ENCODE measurements around the gene UNC13B.

The UNC13B gene

GRCh38 chr9:35338086-35338485 lies 176.3 kb downstream of the UNC13B start:
- no peak for DNase-seq (ENCODE audit: low read depth)
- no peak overlapping the region for H3K4me3 ChIP-seq (ENCODE audit: low read length)
- TF ChIP-seq, protein P1, sequence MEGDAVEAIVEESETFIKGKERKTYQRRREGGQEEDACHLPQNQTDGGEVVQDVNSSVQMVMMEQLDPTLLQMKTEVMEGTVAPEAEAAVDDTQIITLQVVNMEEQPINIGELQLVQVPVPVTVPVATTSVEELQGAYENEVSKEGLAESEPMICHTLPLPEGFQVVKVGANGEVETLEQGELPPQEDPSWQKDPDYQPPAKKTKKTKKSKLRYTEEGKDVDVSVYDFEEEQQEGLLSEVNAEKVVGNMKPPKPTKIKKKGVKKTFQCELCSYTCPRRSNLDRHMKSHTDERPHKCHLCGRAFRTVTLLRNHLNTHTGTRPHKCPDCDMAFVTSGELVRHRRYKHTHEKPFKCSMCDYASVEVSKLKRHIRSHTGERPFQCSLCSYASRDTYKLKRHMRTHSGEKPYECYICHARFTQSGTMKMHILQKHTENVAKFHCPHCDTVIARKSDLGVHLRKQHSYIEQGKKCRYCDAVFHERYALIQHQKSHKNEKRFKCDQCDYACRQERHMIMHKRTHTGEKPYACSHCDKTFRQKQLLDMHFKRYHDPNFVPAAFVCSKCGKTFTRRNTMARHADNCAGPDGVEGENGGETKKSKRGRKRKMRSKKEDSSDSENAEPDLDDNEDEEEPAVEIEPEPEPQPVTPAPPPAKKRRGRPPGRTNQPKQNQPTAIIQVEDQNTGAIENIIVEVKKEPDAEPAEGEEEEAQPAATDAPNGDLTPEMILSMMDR (conservative IDR thresholded peaks at IDR 0.05; ENCODE audit: low read length) = no peak

DNA sequence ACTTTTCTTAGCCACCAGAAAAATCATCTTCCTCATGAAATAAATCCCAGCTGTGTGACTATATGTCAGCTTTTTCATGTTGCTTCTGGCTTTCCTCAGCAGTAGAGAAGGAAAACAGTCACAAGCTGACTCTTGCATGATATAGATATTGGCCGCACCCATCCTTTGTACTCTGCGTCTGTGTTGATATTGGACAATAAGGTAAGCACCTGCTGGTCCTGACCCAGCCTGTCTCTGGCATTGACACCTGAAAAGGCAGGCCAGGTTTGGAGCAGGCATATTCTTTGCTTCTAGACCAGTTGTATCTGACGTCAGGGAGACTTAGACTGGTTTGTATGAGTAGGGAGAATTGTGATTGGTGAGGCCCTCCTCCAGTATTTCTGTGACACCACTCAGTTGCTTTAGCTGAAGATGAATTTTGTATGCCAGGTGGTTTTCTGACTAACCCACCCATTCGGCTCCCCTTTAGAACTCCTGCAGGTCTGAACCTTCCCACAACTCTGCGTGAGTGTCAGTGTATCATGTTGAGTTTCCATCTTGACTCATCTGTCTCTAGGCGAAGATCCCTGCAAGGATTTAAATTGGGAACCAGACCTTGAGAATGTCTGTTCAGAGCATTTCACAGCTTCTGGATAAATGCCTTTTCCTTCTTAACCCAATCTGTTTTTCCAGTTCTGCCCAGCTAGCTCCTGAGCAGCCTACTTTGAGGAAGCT lies 176.9 kb downstream of the UNC13B start:
- TF ChIP-seq, protein P1 (conservative IDR thresholded peaks at IDR 0.05; ENCODE audit: low read length) = no peak
- no peak for DNase-seq (ENCODE audit: low read depth)
- no peak overlapping the region for H3K4me3 ChIP-seq (ENCODE audit: low read length)

DNA sequence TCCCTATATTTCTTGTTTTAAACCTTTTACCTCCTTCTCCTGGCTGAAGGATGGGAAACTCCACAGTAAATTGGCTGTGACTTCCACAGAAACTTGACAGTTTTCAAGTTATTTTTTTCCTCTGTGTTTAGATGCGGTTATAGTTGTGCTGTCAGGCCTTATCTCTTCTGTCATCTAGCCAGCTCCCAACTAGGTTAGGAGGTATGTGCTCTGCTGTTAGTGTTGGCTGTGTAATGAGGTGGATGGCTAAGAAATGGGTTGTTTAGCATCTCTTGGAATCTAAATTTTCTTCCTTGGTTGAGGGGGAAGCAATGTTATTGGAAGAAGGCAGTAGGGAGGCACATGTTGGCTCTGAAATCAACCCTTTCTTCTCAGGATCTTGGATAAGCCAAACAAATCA lies 178.2 kb downstream of the UNC13B start:
- DNase-seq (ENCODE audit: low read depth) = peak; percentile 43
- TF ChIP-seq, protein P1 (conservative IDR thresholded peaks at IDR 0.05; ENCODE audit: low read length) = no peak
- no peak overlapping the region for H3K4me3 ChIP-seq (ENCODE audit: low read length)

- H3K4me3 ChIP-seq (ENCODE audit: low read length) = peak overlapping the region; percentile 52; the same call in 1 of the 2 replicates
- TF ChIP-seq, protein P1 (conservative IDR thresholded peaks at IDR 0.05; ENCODE audit: low read length) = no peak
- no peak for DNase-seq (ENCODE audit: low read depth)
Measured at GRCh38 chr9:35341021-35341420, 179.2 kb downstream of the UNC13B start.

DNA sequence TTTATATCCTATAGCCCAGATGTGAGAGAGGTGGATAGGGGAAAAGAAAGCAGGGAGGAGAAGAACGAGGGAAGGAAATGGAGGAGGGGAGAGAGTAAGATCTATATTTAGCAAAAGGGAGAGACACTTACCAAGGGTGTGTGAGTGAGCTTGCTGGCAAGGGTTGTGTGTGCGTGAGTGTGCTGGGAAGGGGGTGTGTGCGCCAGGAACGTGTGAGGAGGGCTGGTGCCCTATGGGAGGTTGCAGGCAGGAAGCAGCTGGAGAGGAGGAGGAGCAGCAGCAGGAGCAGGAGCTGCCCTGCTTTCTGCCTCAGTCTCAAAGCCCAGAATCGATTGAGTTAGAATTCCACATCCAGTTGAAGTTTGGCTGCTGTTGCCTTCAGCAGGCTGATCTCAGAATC lies 179.8 kb downstream of the UNC13B start:
- TF ChIP-seq, protein P1 (conservative IDR thresholded peaks at IDR 0.05; ENCODE audit: low read length) = no peak
- peak; percentile 88 for DNase-seq (ENCODE audit: low read depth)
- H3K4me3 ChIP-seq (ENCODE audit: low read length) = peak overlapping the region; percentile 52

GRCh38 chr9:35342221-35342958 lies 180.6 kb downstream of the UNC13B start:
- DNase-seq (ENCODE audit: low read depth) = peak; percentile 50
- peak overlapping the region; percentile 52 for H3K4me3 ChIP-seq (ENCODE audit: low read length)
- TF ChIP-seq, protein P1 (conservative IDR thresholded peaks at IDR 0.05; ENCODE audit: low read length) = no peak

DNA sequence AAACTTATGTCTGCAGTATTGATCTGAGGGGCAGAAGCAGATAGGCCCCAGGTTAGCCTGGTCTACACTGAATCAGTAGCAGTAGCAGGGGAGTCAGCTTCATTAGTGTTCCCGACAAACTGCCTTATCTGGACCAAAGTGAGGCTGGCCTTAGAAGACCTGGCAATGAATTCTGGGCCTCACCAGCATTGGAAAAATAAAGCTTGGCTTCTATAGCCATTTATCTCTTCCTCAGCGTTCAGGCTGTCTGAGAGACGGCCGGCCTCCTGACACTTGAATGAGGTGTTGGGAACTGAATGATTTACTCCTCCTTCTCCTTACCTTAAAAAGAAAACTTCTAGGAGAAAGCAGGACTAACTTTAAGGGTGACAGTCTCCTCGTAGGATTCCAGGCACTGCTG lies 186.3 kb downstream of the UNC13B start:
- H3K4me3 ChIP-seq (ENCODE audit: low read length) = no peak overlapping the region
- TF ChIP-seq, protein P1 (conservative IDR thresholded peaks at IDR 0.05; ENCODE audit: low read length) = no peak
- DNase-seq (ENCODE audit: low read depth) = no peak

Data from AG10803 (cell line).